Endometrial microvascular endothelial cells (primary cell): ENCODE data around the gene GUK1. TPM values are rescaled to one million over a fixed set of nuclear protein-coding genes. Genes with fewer than 3 reads are reported as not detected.

Experiments
- in situ Hi-C: cut with HindIII; loops from 2 replicates; pipeline ENCODE4 v1.10.0; 2017; ENCODE audit warnings: low sequenced_read_pairs, low pct_unique_long_range_greater_than_20kb; ENCODE audit errors: inconsistent ontology term
- total RNA-seq: library from RNA; depleted of rRNA; stranded (reverse); fragments of >200 nt; gene quantifications from one replicate; pipeline ENCODE4 v1.2.3, GENCODE V29; 2015; ENCODE audit errors: inconsistent ontology term

Gene GUK1, protein sequence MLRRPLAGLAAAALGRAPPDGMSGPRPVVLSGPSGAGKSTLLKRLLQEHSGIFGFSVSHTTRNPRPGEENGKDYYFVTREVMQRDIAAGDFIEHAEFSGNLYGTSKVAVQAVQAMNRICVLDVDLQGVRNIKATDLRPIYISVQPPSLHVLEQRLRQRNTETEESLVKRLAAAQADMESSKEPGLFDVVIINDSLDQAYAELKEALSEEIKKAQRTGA
- total RNA-seq = 265 TPM

DNA sequence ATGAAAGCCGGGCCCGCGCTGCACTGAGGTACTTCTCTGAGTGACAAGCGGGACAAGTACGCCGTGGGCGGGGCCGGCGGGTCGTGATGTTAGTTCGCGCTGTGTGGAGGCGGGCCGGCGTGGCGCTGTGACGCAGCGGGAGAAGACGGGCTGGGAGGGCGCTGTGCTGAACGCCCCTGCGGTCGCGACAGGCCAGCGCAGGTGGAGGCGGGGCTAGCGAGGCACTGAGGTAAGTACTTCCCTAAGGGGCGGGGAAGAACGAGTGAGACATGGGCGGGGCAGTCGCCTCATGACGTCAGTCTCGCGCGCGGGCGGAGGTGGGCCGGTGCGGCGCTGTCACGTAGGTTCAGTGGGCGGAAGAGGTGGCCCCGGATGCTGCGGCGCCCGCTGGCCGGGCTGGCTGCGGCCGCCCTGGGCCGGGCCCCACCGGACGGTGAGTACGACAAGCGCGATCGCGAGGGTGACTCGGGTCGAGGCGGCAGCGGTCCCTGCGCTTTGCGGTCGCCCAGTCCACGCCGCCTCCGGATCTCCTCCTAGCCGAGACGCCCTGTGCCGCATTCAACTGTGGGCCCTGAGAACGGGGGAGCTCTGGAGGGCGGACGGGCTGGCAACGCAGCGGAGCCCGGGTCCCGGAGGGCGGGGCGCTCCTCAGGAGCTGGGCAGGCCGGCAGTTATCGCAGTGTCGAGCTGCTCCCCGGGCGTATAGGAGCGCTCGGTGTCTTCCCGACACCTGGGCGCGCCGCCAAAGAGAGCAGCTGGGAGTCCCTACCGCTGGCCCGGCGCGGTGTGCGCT, at the start of gene GUK1:
Gene GUK1 (plus strand): TSS at position 349 of the 793 bp plus-strand sequence. CDS start 24 bp downstream, at position 373.
- in situ Hi-C loops = no loop called here

DNA sequence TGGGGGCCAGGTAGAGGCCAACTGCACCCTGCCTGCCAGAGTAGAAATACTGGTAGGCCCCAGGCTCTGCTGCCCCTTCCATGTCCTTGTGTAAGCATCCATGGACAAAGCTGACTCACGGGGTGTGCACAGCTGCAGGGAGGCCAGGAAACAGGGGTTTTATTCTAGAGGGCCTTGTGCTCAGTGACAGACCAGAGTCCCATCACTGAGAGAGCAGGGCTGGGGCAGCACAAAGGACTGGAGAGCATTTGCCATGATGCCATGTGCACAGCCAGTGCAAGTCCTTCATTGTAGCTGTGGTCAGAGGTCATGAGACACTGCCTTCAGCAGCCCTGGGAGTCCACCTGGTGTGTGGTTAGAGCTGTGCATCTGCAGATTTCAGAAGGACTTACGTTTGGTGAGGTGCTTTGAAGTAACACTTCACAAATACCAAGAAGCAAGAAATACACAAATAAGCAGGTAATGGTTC, 49.4 kb upstream of the GUK1 start:
- in situ Hi-C loops = no loop called here

DNA sequence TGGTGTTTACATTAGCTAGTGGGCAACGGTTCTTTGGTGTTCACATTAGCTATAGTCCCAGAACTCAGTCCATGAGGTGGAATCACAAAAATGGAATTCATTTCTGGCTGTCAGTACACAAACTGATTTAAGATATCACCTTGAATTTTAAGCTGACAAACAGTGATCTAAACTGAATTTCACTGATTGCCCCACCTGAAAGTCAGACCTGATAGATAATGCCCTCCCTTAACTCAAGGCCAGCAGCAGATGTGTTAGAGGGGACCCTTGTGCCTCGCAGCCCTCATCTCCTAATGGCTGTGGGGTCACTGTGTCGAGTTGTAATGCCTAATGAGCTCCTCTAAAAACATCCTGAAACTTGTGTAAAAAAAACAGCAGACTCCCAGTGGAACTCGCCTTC, 49.0 kb upstream of the GUK1 start:
- in situ Hi-C loops = no loop called here

DNA sequence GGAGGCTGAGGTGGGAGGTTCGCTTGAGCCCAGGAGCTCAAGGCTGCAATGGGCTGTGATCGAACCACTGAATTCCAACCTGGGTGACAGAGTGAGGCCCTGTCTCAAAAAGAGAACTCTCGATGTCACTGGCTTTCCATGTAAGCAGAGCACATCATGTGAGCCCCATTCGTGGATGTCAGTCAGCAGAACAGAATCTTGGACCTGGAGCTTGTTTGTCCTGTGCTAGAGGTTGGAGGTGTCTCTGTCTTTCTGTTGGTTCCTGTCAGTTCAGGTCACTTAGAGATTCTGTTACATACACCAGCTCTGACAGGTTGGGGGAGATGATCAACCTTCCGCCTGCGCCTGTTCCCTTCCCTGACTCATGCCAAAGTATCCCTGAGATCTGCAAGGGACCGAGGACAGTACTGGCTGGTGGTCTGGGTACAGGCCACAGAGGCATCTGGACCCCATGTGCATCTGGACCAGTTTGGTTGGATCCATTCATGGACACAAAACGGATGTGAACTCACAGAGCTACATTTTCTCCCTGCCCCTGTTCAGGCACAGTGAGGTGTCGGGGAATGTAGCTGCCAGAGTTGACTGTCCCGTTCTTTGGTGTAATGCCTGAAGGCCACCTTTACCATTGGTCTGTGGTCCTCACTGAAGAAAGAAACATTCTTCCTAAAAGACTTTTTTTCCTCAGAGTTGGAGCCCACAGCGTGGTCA, 47.6 kb upstream of the GUK1 start:
- in situ Hi-C loops = no loop called here

DNA sequence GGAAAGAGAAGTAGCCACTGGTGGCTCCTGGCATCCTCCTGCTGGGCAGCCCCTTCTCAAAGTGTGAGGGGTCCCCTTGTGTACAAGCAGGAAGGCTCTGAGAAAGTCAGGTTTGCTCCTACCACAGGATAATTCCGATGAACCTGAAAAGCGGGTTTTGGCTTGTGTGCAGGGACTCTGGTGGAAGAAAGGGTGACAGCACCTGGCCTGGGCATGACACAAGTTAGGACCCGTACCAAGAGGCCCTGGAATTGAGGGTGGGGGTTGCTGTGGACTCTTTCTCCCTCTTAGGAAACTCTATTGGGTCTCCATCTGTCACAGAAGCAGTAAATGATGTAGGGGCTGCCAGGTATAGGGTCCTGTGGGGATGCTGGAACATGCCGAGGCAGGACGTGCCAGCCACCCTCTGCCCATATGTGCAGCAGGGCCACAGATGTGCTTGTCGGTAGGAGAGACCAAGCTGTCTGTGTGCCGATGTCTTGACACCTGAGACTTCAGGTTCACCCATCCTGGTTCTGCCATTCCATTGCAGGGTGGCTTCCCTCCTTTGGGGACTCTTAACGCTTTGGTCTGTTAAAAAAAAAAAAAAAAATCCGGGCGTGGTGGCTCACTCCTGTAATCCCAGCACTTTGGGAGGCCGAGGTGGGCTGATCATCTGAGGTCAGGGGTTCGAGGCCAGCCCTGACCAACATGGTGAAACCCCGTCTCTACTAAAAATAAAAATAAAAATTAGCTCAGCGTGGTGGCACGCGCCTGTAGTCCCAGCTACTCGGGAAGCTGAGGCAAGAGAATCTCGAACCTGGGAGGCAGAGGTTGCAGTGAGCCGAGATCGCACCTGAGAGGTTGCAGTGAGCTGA, 46.8 kb upstream of the GUK1 start:
- in situ Hi-C loops = no loop called here

DNA sequence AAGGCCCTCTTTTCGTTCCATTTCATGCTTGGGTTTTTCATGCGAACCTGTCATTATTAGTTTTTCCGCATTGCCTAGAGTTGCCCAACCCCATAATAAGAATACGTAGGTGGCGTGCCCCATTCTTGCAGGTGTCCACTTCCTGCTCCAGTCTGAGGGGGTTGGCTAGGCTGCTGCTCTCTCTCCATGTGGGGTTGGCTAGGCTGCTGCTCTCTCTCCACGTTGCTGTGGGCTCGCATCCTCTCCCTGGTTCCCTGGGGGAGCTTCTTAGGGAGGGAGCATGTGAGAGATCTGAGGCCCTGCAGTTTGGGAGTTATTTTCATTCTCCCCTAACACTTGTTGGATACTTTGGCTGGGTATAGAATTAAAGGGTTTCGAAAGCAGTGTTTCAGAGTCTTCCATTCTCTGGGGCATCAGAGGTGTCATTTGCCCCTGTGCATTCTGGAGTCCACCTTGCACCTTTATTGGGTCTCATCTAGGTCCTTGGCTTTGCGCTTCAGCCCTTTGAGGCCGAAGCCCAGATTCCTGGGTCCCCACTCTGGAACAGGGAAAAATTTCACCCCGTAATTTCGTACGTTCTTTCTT, 45.6 kb upstream of the GUK1 start:
- in situ Hi-C loops = no loop called here

DNA sequence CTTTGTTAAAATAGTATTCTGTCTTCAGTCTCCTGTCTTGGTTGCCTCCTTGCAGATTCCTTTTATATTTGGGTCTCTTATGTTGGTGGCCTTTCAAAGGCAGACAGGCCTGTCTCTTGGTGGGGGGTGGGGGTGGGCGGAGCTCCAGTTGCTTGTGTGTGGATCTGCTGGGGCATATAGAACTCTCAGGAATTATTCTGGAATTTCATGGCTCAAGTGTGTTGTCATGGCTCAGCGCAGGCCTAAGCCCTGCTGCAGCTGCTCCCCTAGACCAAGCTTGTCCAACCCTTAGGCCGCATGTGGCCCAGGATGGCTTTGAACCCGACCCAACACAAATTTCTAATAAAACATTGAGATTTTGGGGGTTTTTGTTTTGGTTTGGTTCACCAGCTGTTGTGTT, 44.9 kb upstream of the GUK1 start:
- in situ Hi-C loops = no loop called here

DNA sequence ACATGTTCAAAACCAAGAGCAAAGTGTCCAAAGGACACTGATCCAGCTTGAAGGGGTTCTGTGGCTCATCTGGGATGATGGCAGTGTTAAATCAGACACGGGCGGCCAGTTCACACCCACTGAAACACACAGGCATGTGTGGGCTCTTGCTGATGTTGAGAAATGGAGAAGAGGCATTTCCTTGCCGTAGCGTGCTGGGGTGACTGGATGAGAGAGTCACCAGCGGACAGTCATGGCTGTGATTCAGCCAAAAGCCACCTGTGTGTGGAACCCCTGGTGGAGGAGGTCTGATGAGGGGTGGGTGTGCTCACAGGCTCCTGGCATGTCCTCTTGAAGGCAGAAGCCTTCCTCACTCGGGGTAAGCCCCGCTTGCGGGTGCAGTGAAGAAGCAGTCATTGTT, 44.1 kb upstream of the GUK1 start:
- in situ Hi-C loops = no loop called here

DNA sequence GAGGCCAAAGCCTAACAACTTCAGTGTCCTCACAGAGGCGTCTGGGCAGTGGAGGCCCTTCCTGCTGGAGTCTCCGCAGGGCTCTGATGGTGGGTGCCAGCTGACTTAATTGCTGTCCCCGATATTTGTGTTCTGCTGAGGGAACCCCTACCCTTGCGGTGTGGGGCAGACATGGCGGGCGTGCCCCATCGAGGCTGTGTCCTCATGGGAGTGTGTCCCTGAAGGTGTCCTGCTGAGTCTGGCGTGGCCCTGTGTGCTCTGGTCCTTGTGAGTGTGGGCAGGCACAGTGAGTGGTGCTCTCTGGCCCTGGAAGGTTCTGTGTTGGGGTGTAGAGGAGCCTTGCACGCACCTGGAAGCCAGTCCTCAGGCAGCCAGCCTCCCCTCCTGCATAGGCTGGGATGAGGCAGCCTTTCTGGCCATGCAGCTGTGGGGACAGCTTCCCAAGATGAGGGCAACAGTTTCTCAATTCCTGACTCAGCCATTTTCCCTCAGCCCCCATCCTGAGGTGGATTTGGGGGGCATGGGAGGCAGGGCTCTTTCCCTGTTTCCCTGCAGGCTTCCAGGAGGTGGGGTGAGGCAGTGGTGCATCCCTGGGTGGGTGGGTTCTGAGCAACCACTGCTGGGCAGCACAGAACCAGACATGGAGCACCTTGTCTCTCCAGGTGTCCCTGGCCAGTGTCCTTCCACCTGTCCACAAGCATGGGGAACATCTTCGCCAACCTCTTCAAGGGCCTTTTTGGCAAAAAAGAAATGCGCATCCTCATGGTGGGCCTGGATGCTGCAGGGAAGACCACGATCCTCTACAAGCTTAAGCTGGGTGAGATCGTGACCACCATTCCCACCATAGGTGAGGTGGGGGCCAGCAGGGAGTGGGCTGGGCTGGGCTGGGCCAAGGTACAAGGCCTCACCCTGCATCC, 43.4 kb upstream of the GUK1 start:
- in situ Hi-C loops = no loop called here

DNA sequence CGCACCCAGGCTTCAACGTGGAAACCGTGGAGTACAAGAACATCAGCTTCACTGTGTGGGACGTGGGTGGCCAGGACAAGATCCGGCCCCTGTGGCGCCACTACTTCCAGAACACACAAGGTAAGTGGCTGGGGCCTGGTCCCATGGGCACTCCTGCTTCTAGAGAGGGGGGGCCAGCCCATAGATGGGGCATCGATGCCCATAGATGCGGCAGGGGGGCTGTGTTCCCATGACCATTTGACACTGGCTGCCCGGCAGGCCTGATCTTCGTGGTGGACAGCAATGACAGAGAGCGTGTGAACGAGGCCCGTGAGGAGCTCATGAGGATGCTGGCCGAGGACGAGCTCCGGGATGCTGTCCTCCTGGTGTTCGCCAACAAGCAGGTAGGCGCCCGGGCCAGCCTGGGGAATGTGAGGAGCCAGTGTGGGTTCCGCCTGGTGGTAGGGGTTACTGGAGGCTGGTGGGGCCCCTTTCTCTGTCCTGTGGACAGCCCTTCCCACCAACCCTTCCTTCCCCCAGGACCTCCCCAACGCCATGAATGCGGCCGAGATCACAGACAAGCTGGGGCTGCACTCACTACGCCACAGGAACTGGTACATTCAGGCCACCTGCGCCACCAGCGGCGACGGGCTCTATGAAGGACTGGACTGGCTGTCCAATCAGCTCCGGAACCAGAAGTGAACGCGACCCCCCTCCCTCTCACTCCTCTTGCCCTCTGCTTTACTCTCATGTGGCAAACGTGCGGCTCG, 42.6 kb upstream of the GUK1 start:
- in situ Hi-C loops = no loop called here

DNA sequence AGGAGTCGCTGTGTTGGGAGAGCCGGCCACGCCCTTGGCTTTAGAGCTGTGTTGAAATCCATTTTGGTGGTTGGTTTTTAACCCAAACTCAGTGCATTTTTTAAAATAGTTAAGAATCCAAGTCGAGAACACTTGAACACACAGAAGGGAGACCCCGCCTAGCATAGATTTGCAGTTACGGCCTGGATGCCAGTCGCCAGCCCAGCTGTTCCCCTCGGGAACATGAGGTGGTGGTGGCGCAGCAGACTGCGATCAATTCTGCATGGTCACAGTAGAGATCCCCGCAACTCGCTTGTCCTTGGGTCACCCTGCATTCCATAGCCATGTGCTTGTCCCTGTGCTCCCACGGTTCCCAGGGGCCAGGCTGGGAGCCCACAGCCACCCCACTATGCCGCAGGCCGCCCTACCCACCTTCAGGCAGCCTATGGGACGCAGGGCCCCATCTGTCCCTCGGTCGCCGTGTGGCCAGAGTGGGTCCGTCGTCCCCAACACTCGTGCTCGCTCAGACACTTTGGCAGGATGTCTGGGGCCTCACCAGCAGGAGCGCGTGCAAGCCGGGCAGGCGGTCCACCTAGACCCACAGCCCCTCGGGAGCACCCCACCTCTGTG, 41.7 kb upstream of the GUK1 start:
- in situ Hi-C loops = no loop called here

DNA sequence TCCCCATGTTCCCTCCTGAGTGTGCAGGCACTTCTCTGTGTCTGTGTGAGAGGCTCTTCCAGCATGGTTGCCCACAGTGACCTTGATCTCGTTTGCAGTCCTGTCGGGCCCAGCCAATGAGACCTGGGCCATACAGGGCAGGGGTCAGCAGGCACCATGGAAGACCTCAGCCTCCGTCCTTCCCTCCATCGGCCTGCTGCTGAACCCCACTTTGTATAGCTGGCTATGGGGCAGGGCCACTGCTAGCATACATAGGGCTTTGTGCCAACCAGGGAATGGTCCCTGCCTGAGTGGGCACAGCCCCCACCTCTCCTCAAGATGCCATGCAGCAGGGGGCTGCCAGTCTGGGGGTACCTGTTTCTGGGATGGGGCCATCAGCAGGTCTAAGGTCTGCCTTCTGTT, 40.7 kb upstream of the GUK1 start:
- in situ Hi-C loops = no loop called here

DNA sequence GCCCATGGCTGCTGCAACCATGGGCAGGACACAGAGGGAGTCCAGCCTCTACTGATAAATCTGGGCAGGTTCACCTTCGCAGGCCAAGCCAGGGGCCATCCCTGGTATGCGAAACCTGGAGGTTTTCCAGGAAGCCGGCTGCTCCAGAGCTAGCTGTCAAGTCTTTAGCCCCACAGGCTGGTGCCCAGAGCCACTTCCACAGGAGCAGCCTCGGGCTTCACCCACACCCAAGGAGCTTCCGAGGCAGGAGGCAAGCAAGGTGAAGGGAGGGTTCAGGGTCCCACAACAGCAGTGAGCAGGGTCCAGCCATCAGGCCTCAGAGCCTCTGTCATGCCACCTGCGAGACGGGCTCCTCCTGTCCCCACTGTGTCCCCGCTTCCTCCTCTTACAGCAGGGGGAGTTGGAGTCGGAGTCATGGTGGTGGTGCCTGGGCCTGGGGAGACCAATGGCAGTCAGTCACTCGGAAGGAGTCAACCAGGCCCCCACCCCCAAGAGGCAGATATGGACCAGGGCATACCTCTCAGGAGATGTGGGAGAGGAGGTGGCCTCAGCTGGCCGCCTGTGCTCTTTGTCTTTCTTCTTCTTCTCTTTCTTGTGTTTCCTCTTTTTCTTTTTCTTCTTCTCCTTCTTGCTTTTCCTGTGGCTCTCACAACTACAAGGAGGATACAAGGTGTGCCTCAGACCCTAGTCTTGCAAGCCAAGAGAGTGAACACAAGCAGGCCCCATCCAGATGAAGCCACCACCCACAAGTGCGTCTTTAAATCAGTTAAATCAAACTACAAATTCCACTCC, 39.1 kb upstream of the GUK1 start:
- in situ Hi-C loops = no loop called here

DNA sequence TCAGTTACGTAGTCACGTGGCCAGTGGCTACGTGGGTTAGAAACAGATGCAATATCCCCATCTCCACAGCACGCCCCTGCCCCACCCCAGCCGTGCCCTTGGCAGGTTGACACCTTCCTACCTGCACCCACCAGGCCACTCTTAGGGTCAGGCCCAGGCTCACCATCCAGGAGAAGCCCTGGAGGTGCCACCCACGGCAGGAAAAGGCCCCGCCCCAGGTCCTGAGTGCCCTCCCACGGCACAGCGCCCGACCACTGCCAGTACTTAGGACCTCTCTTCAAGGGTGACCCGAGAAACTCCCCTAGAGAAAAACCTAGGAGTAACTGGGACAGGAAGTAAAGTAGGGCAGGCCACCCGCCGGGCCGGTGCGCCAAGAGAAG, 38.5 kb upstream of the GUK1 start:
- in situ Hi-C loops = no loop called here

DNA sequence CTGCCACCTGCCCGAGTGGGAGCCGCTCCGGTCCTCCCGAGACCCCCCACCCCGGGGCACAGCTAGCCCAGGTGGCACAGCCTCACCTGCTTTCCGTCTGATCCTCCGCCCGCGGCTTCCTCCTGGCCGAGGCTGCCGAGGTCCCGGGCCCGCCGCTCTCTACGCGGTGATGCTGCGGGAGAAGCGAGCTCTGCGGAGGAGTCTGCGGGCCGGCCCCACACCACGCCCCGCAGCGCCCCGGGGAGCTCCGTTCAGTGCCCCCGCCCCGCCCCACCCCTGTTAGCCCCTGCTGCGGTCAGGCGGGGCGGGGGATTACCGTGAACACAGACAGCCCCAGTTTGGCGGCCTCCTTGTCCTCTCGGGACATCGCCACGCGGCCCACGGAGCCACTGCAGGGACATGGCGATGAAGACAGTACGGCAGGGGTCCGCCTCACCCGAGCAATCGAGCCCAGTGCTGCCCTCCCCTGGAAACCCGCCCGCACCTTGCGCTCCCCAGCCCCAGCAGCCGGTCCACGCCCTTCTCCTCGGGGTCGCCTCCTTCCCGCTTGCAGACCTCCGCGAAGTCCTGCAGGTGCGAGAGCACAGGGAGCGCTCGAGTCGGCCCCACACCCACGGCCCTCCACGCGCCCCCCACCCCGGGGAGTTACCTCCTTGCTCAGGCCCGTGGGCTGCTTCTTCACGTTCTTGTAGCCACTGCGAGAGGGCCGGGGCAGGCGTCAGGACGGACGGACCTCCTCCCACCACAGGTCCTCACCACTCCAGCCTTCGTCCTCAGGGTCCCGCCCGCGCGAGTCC, 37.9 kb upstream of the GUK1 start:
- in situ Hi-C loops = no loop called here
